HepG2 (cell line): Measurements from ENCODE around the gene NREP. TPM values are rescaled to one million over a fixed set of nuclear protein-coding genes. Genes with fewer than 3 reads are reported as not detected.

Experiments used
- ATF1 ChIP-seq: IDR thresholded peaks from 2 replicates; pipeline ENCODE4 v1.6.1; 2016; ENCODE audit warnings: mild to moderate bottlenecking, control low read depth
- CBX5 ChIP-seq: sonication (generic); formaldehyde crosslinking; IDR thresholded peaks from 2 replicates; pipeline ENCODE4 v1.4.0; 2020; ENCODE audit warnings: missing genetic modification reagents, borderline replicate concordance
- CC2D1A ChIP-seq: sonication (generic); formaldehyde crosslinking; IDR thresholded peaks from 2 replicates; pipeline ENCODE4 v1.8.1; 2023; ENCODE audit warnings: mild to moderate bottlenecking, missing genetic modification reagents
- CENPT ChIP-seq: sonication (generic); formaldehyde crosslinking; IDR thresholded peaks from 2 replicates; pipeline ENCODE4 v1.8.0; 2022; ENCODE audit warnings: low read depth, mild to moderate bottlenecking, moderate library complexity, missing genetic modification reagents
- JDP2 ChIP-seq: sonication (generic); formaldehyde crosslinking; IDR thresholded peaks from 2 replicates; pipeline ENCODE4 v1.8.1; 2022; ENCODE audit warnings: missing genetic modification reagents, borderline replicate concordance
- MBNL3 ChIP-seq: fragments of 250-450 bp; sonication (Bioruptor Pico); conservative IDR thresholded peaks from 2 replicates; pipeline ENCODE4 v1.8.0; 2022; ENCODE audit warnings: mild to moderate bottlenecking, inconsistent platforms
- PCBP1 ChIP-seq: fragments of 200-400 bp; formaldehyde crosslinking; IDR thresholded peaks from 2 replicates; pipeline ENCODE4 v1.6.1; 2017; ENCODE audit warnings: mild to moderate bottlenecking, low read depth, low read length, borderline replicate concordance
- PPARG ChIP-seq: conservative IDR thresholded peaks from 2 replicates; pipeline ENCODE4 v1.6.1; 2016; ENCODE audit warnings: missing biosample characterization, missing genetic modification reagents
- RBM22 ChIP-seq: fragments of 200-400 bp; formaldehyde crosslinking; optimal IDR thresholded peaks from 2 replicates; pipeline ENCODE3; 2017; ENCODE audit warnings: mild to moderate bottlenecking, low read length, moderate library complexity
- SKI ChIP-seq: fragments of 450-650 bp; IDR thresholded peaks from one replicate; pipeline ENCODE4 v1.6.1; 2018; ENCODE audit warnings: mild to moderate bottlenecking; ENCODE audit not compliant: partially characterized antibody
- XRCC5 ChIP-seq: fragments of 200-400 bp; formaldehyde crosslinking; optimal IDR thresholded peaks from 2 replicates; pipeline ENCODE3; 2017; ENCODE audit warnings: mild to moderate bottlenecking, low read length
- ZBTB20 ChIP-seq: sonication (generic); formaldehyde crosslinking; IDR thresholded peaks from 2 replicates; pipeline ENCODE4 v1.8.1; 2023; ENCODE audit warnings: missing genetic modification reagents, low read depth, mild to moderate bottlenecking, borderline replicate concordance
- ZBTB7A ChIP-seq: sonication (generic); formaldehyde crosslinking; IDR thresholded peaks from 2 replicates; pipeline ENCODE4 v1.8.0; 2022; ENCODE audit warnings: mild to moderate bottlenecking, missing genetic modification reagents
- ZNF34 ChIP-seq: sonication (generic); formaldehyde crosslinking; IDR thresholded peaks from 2 replicates; pipeline ENCODE4 v1.4.0; 2020; ENCODE audit warnings: mild to moderate bottlenecking, missing genetic modification reagents, borderline replicate concordance
- ZNF382 ChIP-seq: sonication (generic); formaldehyde crosslinking; IDR thresholded peaks from 2 replicates; pipeline ENCODE4 v1.5.0; 2020; ENCODE audit warnings: missing genetic modification reagents, mild to moderate bottlenecking, borderline replicate concordance
- ZNF547 ChIP-seq: sonication (generic); formaldehyde crosslinking; IDR thresholded peaks from 2 replicates; pipeline ENCODE4 v1.5.1; 2020; ENCODE audit warnings: mild to moderate bottlenecking, missing genetic modification reagents
- ZNF670 ChIP-seq: sonication (generic); formaldehyde crosslinking; IDR thresholded peaks from 2 replicates; pipeline ENCODE4 v1.8.0; 2022; ENCODE audit warnings: mild to moderate bottlenecking, missing genetic modification reagents, borderline replicate concordance
- polyA plus RNA-seq, 8 experiments: library from polyadenylated mRNA; depleted of rRNA in 3 of 8; stranded (reverse) in 7 of 8; unstranded in 1 of 8; fragments of >200 nt; fragmentation: Illumina TruSeq in 4 of 8; extraction: Trizol in 4 of 8; gene quantifications; 2 replicates each; pipeline versions ENCODE4 v1.2.1 to v1.2.3, GENCODE V29; 2011 to 2016; ENCODE audit warnings: low read depth in 4 of 8, missing spikeins in 1 of 8, mixed read lengths in 1 of 8; ENCODE audit not compliant: insufficient read depth in 1 of 8
- total RNA-seq, 5 experiments: library from RNA; depleted of rRNA; stranded (reverse); fragments of >200 nt; fragmentation: Illumina TruSeq; extraction: Trizol; gene quantifications; 2 replicates each; pipeline ENCODE4 v1.2.3, GENCODE V29; 2016; ENCODE audit warnings: low read depth in 1 of 5
- TF ChIP-seq, protein P1 (sequence below): sonication (generic); formaldehyde crosslinking; IDR thresholded peaks from 2 replicates; pipeline ENCODE4 v1.9.0; 2021; ENCODE audit warnings: missing genetic modification reagents, borderline replicate concordance
- TF ChIP-seq, protein P2 (sequence below): sonication (generic); formaldehyde crosslinking; IDR thresholded peaks from 2 replicates; pipeline ENCODE4 v1.5.1; 2020; ENCODE audit warnings: missing genetic modification reagents, mild to moderate bottlenecking, borderline replicate concordance
- TF ChIP-seq, protein P3 (sequence below): sonication (generic); formaldehyde crosslinking; conservative IDR thresholded peaks from 2 replicates; pipeline ENCODE4 v1.4.0; 2020; ENCODE audit warnings: missing genetic modification reagents
- TF ChIP-seq, protein P4 (sequence below): sonication (generic); formaldehyde crosslinking; IDR thresholded peaks from 2 replicates; pipeline ENCODE4 v1.4.0; 2020; ENCODE audit warnings: missing genetic modification reagents

Gene NREP
- total and polyA plus RNA-seq, 2 of the 13 experiments (the other 11 are each of a cell fraction or from before 2014, with no cell fraction given) = 40.5 to 102 TPM

DNA sequence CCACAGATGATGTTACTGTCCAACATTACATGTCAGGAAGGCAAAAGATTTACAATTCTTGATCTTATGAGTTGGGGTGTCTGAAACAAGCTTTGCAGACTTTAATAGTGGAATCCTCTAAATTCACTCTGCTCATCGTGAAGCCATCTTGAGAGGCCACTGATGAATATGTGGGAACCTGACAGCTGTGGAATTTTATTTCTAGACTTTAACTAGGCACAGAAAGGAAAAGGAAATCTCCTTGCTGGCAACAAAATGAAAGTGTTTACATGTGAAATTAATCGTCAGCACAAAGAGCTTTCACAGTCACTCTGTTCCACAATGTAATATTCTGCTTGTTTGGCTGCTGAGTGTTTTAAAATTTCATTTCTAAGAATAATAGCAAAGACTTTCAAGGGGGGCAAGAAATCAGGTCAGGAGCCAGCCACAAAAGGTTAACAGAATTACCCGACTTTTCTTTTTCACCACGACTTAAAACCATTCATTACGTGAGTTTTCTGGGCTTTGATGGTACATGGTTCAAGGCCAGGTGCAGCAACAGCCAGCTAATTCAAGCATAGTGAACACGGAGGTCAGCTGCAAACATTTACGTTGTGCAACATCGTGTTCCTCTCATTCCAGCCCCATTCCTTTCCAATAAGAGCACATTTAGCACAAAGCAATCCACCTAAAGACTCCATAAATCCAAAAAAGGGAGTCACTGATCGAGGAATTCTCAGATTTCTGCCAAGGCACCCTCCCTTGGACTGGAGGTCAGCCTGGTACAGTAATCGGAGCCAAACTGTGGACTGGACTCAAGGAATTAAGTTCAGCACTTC, 14.6 kb downstream of the NREP start (continued):
- TF ChIP-seq MBNL3 (no peak), SKI (peak; percentile 84), JDP2 (no peak), ZNF382 (no peak), RBM22 (peak; percentile 29), ZNF670 (CRISPR knock-in tag) (no peak), ZBTB20 (CRISPR knock-in tag) (peak; percentile 96; the same call in 1 of the 2 replicates), CBX5 (CRISPR knock-in tag) (peak; percentile 95; the same call in 1 of the 2 replicates), CENPT (CRISPR knock-in tag) (no peak), ZNF547 (CRISPR knock-in tag) (no peak), ZBTB7A (CRISPR knock-in tag) (no peak), ATF1 (peak; percentile 74), CC2D1A (CRISPR knock-in tag) (no peak), ZNF34 (CRISPR knock-in tag) (0 out of 2 replicates have a peak, but pooled peaks have one; percentile 52), PCBP1 (no peak), PPARG (CRISPR knock-in tag) (peak; percentile 92), XRCC5 (no peak)
- TF ChIP-seq, protein P1, sequence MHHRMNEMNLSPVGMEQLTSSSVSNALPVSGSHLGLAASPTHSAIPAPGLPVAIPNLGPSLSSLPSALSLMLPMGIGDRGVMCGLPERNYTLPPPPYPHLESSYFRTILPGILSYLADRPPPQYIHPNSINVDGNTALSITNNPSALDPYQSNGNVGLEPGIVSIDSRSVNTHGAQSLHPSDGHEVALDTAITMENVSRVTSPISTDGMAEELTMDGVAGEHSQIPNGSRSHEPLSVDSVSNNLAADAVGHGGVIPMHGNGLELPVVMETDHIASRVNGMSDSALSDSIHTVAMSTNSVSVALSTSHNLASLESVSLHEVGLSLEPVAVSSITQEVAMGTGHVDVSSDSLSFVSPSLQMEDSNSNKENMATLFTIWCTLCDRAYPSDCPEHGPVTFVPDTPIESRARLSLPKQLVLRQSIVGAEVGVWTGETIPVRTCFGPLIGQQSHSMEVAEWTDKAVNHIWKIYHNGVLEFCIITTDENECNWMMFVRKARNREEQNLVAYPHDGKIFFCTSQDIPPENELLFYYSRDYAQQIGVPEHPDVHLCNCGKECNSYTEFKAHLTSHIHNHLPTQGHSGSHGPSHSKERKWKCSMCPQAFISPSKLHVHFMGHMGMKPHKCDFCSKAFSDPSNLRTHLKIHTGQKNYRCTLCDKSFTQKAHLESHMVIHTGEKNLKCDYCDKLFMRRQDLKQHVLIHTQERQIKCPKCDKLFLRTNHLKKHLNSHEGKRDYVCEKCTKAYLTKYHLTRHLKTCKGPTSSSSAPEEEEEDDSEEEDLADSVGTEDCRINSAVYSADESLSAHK (CRISPR knock-in tag) = no peak
- TF ChIP-seq, protein P2, sequence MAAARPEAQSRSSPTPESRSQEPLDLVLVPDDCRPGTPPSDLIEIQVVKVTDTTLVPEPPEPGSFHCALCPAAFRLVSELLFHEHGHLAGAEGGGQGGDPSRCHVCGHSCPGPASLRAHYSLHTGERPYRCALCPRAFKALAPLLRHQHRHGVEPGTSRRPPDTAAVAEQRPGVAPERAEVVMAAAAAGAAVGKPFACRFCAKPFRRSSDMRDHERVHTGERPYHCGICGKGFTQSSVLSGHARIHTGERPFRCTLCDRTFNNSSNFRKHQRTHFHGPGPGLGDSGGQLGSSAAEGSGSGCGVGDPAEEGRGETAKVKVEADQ (CRISPR knock-in tag) = peak; percentile 71; the same call in 1 of the 2 replicates
- TF ChIP-seq, protein P3, sequence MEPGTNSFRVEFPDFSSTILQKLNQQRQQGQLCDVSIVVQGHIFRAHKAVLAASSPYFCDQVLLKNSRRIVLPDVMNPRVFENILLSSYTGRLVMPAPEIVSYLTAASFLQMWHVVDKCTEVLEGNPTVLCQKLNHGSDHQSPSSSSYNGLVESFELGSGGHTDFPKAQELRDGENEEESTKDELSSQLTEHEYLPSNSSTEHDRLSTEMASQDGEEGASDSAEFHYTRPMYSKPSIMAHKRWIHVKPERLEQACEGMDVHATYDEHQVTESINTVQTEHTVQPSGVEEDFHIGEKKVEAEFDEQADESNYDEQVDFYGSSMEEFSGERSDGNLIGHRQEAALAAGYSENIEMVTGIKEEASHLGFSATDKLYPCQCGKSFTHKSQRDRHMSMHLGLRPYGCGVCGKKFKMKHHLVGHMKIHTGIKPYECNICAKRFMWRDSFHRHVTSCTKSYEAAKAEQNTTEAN = peak; percentile 87
- TF ChIP-seq, protein P4, sequence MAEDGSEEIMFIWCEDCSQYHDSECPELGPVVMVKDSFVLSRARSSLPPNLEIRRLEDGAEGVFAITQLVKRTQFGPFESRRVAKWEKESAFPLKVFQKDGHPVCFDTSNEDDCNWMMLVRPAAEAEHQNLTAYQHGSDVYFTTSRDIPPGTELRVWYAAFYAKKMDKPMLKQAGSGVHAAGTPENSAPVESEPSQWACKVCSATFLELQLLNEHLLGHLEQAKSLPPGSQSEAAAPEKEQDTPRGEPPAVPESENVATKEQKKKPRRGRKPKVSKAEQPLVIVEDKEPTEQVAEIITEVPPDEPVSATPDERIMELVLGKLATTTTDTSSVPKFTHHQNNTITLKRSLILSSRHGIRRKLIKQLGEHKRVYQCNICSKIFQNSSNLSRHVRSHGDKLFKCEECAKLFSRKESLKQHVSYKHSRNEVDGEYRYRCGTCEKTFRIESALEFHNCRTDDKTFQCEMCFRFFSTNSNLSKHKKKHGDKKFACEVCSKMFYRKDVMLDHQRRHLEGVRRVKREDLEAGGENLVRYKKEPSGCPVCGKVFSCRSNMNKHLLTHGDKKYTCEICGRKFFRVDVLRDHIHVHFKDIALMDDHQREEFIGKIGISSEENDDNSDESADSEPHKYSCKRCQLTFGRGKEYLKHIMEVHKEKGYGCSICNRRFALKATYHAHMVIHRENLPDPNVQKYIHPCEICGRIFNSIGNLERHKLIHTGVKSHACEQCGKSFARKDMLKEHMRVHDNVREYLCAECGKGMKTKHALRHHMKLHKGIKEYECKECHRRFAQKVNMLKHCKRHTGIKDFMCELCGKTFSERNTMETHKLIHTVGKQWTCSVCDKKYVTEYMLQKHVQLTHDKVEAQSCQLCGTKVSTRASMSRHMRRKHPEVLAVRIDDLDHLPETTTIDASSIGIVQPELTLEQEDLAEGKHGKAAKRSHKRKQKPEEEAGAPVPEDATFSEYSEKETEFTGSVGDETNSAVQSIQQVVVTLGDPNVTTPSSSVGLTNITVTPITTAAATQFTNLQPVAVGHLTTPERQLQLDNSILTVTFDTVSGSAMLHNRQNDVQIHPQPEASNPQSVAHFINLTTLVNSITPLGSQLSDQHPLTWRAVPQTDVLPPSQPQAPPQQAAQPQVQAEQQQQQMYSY (CRISPR knock-in tag) = peak; percentile 97
